Thyroid gland (tissue), 4 donors: ENCODE data around the gene GNAQ. TPM values are rescaled to one million over a fixed set of nuclear protein-coding genes. Genes with fewer than 3 reads are reported as not detected.

Source experiments
- DNase-seq, 2 donors: peaks; one replicate each; pipeline ENCODE4 v3.0.0-alpha.2; 2019
- H3K27ac ChIP-seq, 3 donors: fragments of 200-600 bp; sonication (generic); 1 replicate in 2 of 3; 2 replicates in 1 of 3; pipeline ENCODE4 v1.5.1; 2016 to 2019; ENCODE audit warnings: mild to moderate bottlenecking in 1 of 3, moderate library complexity in 1 of 3
- H3K27me3 ChIP-seq: fragments of 200-600 bp; sonication (generic); one replicate; pipeline ENCODE4 v1.5.1; 2019
- H3K36me3 ChIP-seq, 2 donors: fragments of 200-600 bp; sonication (generic); one replicate each; pipeline ENCODE4 v1.5.1; 2016 to 2019
- H3K4me1 ChIP-seq, 2 donors: fragments of 200-600 bp; sonication (generic); one replicate each; pipeline ENCODE4 v1.5.1; 2017 to 2019
- H3K4me3 ChIP-seq, 3 donors: fragments of 200-600 bp; sonication (generic); replicated peaks in 1 of 3; 1 replicate in 2 of 3; 2 replicates in 1 of 3; pipeline ENCODE4 v1.5.1; 2016; ENCODE audit warnings: mild to moderate bottlenecking in 1 of 3
- H3K9me3 ChIP-seq: fragments of 200-600 bp; sonication (generic); one replicate; pipeline ENCODE4 v1.5.1; 2017
- CTCF ChIP-seq, 6 experiments: fragments of 200-600 bp in 3 of 6; fragments of 450-650 bp in 3 of 6; sonication (generic) in 3 of 6; IDR thresholded peaks; one replicate each; pipeline ENCODE4 v1.5.1; 2016 to 2019; ENCODE audit warnings: antibody characterized with exemption in 6 of 6, mild to moderate bottlenecking in 2 of 6, inconsistent platforms in 1 of 6, moderate library complexity in 1 of 6
- POLR2A ChIP-seq, 2 donors: fragments of 450-650 bp; IDR thresholded peaks; one replicate each; pipeline ENCODE4 v1.6.1; 2017; ENCODE audit warnings: antibody characterized with exemption in 2 of 2, mild to moderate bottlenecking in 2 of 2, moderate library complexity in 1 of 2
- WGBS, 2 donors: methylation state at CpG; one replicate each; pipeline ENCODE4 v1.1.5; 2017; 5-methylcytosine and 5-hydroxymethylcytosine counted together
- intact Hi-C: fragments of 100-400 bp; cut with DNase I; formaldehyde crosslinking; loops from one replicate; pipeline ENCODE4 v1.15.1; 2023
- total RNA-seq, 4 donors: library from RNA; depleted of rRNA; stranded (reverse); fragments of >200 nt; gene quantifications; one replicate each; pipeline ENCODE4 v1.2.3, GENCODE V29; 2016

Gene GNAQ
- total RNA-seq, 4 donors from 2014 or later, result 40.0 to 60.8 (median 58.1) TPM

- no peak for DNase-seq
- H3K27me3 ChIP-seq, result no peaks in the 10 kb centered on the region
- H3K27ac ChIP-seq, result no peak overlapping the region
- intact Hi-C loops, result no loop called here
- no peak overlapping the region for H3K4me3 ChIP-seq
- no peak for TF ChIP-seq POLR2A (IDR thresholded peaks at IDR 0.05)
- no peak for TF ChIP-seq CTCF (IDR thresholded peaks at IDR 0.05)
- no peaks in the 10 kb centered on the region for H3K9me3 ChIP-seq
- no peaks in the 10 kb centered on the region for H3K36me3 ChIP-seq
- 94 to 96% methylated on average over 5 of the region's 5 CpGs for WGBS, 2 donors
- peaks cover 10 to 16% of the 10 kb centered on the region in 2 donors for H3K4me1 ChIP-seq
These were observed 224.9 kb downstream of the GNAQ start for GRCh38 chr9:77806741-77807140.

- intact Hi-C loops, result no loop called here
- 85 to 86% methylated on average over 2 of the region's 2 CpGs for WGBS, 2 donors
These were observed 225.8 kb downstream of the GNAQ start for GRCh38 chr9:77805810-77806209.

GRCh38 chr9:77803423-77803822, 228.2 kb downstream of the GNAQ start:
- 89 to 94% methylated on average over 1 of the region's 1 CpG for WGBS, 2 donors
- intact Hi-C loops, result no loop called here
- no peaks in the 10 kb centered on the region for H3K36me3 ChIP-seq
- no peak overlapping the region for H3K27ac ChIP-seq
- H3K4me3 ChIP-seq, result no peak overlapping the region
- no peak for TF ChIP-seq POLR2A (IDR thresholded peaks at IDR 0.05)
- H3K4me1 ChIP-seq, result peaks cover 10 to 18% of the 10 kb centered on the region in 2 donors
- H3K27me3 ChIP-seq, result no peaks in the 10 kb centered on the region
- no peaks in the 10 kb centered on the region for H3K9me3 ChIP-seq
- no peak for DNase-seq

More at GRCh38 chr9:77805810-77806209, 225.8 kb downstream of the GNAQ start:
- no peak overlapping the region for H3K4me3 ChIP-seq
- no peak for DNase-seq
- no peaks in the 10 kb centered on the region for H3K27me3 ChIP-seq
- peaks cover 10 to 16% of the 10 kb centered on the region in 2 donors for H3K4me1 ChIP-seq
- no peaks in the 10 kb centered on the region for H3K9me3 ChIP-seq
- H3K27ac ChIP-seq, result no peak overlapping the region
- no peaks in the 10 kb centered on the region for H3K36me3 ChIP-seq
- no peak for TF ChIP-seq CTCF (IDR thresholded peaks at IDR 0.05)
- TF ChIP-seq POLR2A (IDR thresholded peaks at IDR 0.05), result no peak

- Histone ChIP-seq H3K36me3 (no peaks in the 10 kb centered on the region), H3K27ac (no peak overlapping the region), H3K27me3 (no peaks in the 10 kb centered on the region), H3K4me1 (peaks cover 10 to 23% of the 10 kb centered on the region in 2 donors), H3K9me3 (no peaks in the 10 kb centered on the region), H3K4me3 (no peak overlapping the region)
- no peak for TF ChIP-seq CTCF (IDR thresholded peaks at IDR 0.05)
- no peak for TF ChIP-seq POLR2A (IDR thresholded peaks at IDR 0.05)
- intact Hi-C loops, result no loop called here
- DNase-seq, result peak; percentile 10 to 29
- WGBS, 2 donors, result 59 to 67% methylated on average over 7 of the region's 7 CpGs
These were observed 228.9 kb downstream of the GNAQ start for GRCh38 chr9:77802515-77803293.

GRCh38 chr9:77802064-77802463, 229.5 kb downstream of the GNAQ start:
- Histone ChIP-seq H3K4me1 (peaks cover 10 to 19% of the 10 kb centered on the region in 2 donors), H3K9me3 (no peaks in the 10 kb centered on the region), H3K36me3 (no peaks in the 10 kb centered on the region), H3K27ac (no peak overlapping the region), H3K4me3 (no peak overlapping the region), H3K27me3 (no peaks in the 10 kb centered on the region)
- intact Hi-C loops, result no loop called here
- 95 to 100% methylated on average over 3 of the region's 3 CpGs for WGBS, 2 donors
- no peak for DNase-seq
- no peak for TF ChIP-seq CTCF (IDR thresholded peaks at IDR 0.05)
- no peak for TF ChIP-seq POLR2A (IDR thresholded peaks at IDR 0.05)
